Left lung (tissue), 10 donors: ENCODE data around the gene SLX4IP. TPM values are rescaled to one million over a fixed set of nuclear protein-coding genes. Genes with fewer than 3 reads are reported as not detected.

Source experiments
- ATAC-seq: fragments of 200-7000 bp; cut with Tn5 transposase; one replicate; pipeline ENCODE4 v1.9.1; 2020; ENCODE audit warnings: moderate library complexity
- DNase-seq, 4 donors: peaks; one replicate each; pipeline ENCODE4 v3.0.0-alpha.2; 2013 to 2020
- H3K27ac ChIP-seq, 2 donors: fragments of 200-600 bp; sonication (generic) in 1 of 2; one replicate each; pipeline versions ENCODE4 v1.5.0 to v1.8.0; 2020 to 2021
- H3K27me3 ChIP-seq, 2 donors: fragments of 200-600 bp; sonication (generic) in 1 of 2; one replicate each; pipeline versions ENCODE4 v1.5.0 to v1.8.0; 2020 to 2021
- H3K36me3 ChIP-seq, 2 donors: fragments of 200-600 bp; sonication (generic) in 1 of 2; one replicate each; pipeline versions ENCODE4 v1.5.0 to v1.8.0; 2020 to 2021
- H3K4me1 ChIP-seq, 2 donors: fragments of 200-600 bp; one replicate each; pipeline ENCODE4 v1.8.0; 2021
- H3K4me3 ChIP-seq, 2 donors: fragments of 200-600 bp; sonication (generic) in 1 of 2; one replicate each; pipeline versions ENCODE4 v1.5.0 to v1.8.0; 2020 to 2021; ENCODE audit warnings: mild to moderate bottlenecking in 1 of 2
- H3K9me3 ChIP-seq, 2 donors: fragments of 200-600 bp; sonication (generic) in 1 of 2; one replicate each; pipeline versions ENCODE4 v1.5.0 to v1.8.0; 2020 to 2021
- intact Hi-C, 2 donors: fragments of 100-400 bp; cut with DNase I; formaldehyde crosslinking; loops; one replicate each; pipeline versions ENCODE4 v1.11.2 to v1.14.2; 2022
- microRNA-seq, 2 donors: library from miRNA; unstranded; fragments of <30 nt; microRNA quantifications; one replicate each; pipeline ENCODE4, GENCODE V29; 2019
- polyA plus RNA-seq, 6 donors: library from polyadenylated mRNA; unstranded; fragments of 120-200 nt; gene quantifications; one replicate each; pipeline ENCODE4 v1.2.1, GENCODE V29; 2013; ENCODE audit not compliant: insufficient read length in 6 of 6
- total RNA-seq, 2 donors: library from RNA; stranded (reverse); fragmentation: NEBNext Ultra II Directional; extraction: Animal tissue kit (Norgen Biotek cat#: 25700); gene quantifications; one replicate each; pipeline ENCODE4 v1.2.1, GENCODE V29; 2021
- TF ChIP-seq, protein P1 (sequence below), 2 donors: fragments of 200-600 bp; sonication (generic) in 1 of 2; IDR thresholded peaks; one replicate each; pipeline versions ENCODE4 v1.5.0 to v1.8.0; 2021; ENCODE audit warnings: antibody characterized with exemption in 2 of 2
- donor health status: DM: no; HTN: yes; CAD: no.
- donor health status: DM: no; HTN: no; CAD: no.

The SLX4IP gene
- total and polyA plus RNA-seq, 8 donors, result 6.0 to 12.3 (median 10.3) TPM

- peak; percentile 65 for ATAC-seq
- DNase-seq, result peak; percentile 73 to 94 (median 85)
- H3K27ac ChIP-seq, result peak overlapping the region; percentile 98 to 99
- H3K27me3 ChIP-seq, result peaks cover 0 to 11% of the 10 kb centered on the region in 2 donors
- intact Hi-C loops, result loop anchor here in 1 of 2 donors (10.0 kb wide), 2 partner anchors 540 to 590 kb away; no protein-coding TSS in a partner anchor
- peaks cover 9 to 42% of the 10 kb centered on the region in 2 donors for H3K4me1 ChIP-seq
- TF ChIP-seq, protein P1, sequence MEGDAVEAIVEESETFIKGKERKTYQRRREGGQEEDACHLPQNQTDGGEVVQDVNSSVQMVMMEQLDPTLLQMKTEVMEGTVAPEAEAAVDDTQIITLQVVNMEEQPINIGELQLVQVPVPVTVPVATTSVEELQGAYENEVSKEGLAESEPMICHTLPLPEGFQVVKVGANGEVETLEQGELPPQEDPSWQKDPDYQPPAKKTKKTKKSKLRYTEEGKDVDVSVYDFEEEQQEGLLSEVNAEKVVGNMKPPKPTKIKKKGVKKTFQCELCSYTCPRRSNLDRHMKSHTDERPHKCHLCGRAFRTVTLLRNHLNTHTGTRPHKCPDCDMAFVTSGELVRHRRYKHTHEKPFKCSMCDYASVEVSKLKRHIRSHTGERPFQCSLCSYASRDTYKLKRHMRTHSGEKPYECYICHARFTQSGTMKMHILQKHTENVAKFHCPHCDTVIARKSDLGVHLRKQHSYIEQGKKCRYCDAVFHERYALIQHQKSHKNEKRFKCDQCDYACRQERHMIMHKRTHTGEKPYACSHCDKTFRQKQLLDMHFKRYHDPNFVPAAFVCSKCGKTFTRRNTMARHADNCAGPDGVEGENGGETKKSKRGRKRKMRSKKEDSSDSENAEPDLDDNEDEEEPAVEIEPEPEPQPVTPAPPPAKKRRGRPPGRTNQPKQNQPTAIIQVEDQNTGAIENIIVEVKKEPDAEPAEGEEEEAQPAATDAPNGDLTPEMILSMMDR (IDR thresholded peaks at IDR 0.05), result peak; percentile 86 to 90
- peak overlapping the region; percentile 73 to 82 for H3K4me3 ChIP-seq
- H3K36me3 ChIP-seq, result no peaks in the 10 kb centered on the region
- no peaks in the 10 kb centered on the region for H3K9me3 ChIP-seq
These were observed 239.8 kb downstream of the SLX4IP start for GRCh38 chr20:10674684-10675449.

- H3K4me3 ChIP-seq, result peak overlapping the region; percentile 73 to 82
- H3K36me3 ChIP-seq, result no peaks in the 10 kb centered on the region
- H3K4me1 ChIP-seq, result peaks cover 9 to 36% of the 10 kb centered on the region in 2 donors
- no peak for DNase-seq
- TF ChIP-seq, protein P1 (IDR thresholded peaks at IDR 0.05), result no peak
- H3K9me3 ChIP-seq, result no peaks in the 10 kb centered on the region
- no peak for ATAC-seq
- H3K27me3 ChIP-seq, result peaks cover 0 to 11% of the 10 kb centered on the region in 2 donors
- intact Hi-C loops, result loop anchor here in 1 of 2 donors (10.0 kb wide), 2 partner anchors 539 to 589 kb away; no protein-coding TSS in a partner anchor
- peak overlapping the region in 1 of 2 donors; percentile 98 for H3K27ac ChIP-seq
These were observed 240.3 kb downstream of the SLX4IP start for GRCh38 chr20:10675450-10675848.

GRCh38 chr20:10676518-10676917 is 241.4 kb downstream of the SLX4IP start:
- DNase-seq (no peak), ATAC-seq (no peak)
- Histone ChIP-seq H3K4me1 (peaks cover 4 to 25% of the 10 kb centered on the region in 2 donors), H3K9me3 (no peaks in the 10 kb centered on the region), H3K4me3 (no peak overlapping the region), H3K27me3 (peaks cover 0 to 11% of the 10 kb centered on the region in 2 donors), H3K27ac (no peak overlapping the region), H3K36me3 (no peaks in the 10 kb centered on the region)
- intact Hi-C loops, result loop anchor here in 1 of 2 donors (10.0 kb wide), 2 partner anchors 538 to 588 kb away; no protein-coding TSS in a partner anchor
- TF ChIP-seq, protein P1 (IDR thresholded peaks at IDR 0.05), result no peak

Small RNA genes within 50 kb of the gene (microRNA-seq; reads per million reads assigned to microRNA genes)
- gene MIR6870, result 0.27 to 0.34 reads per million in 2 donors

Other genes with a start within 250 kb of the SLX4IP start
- gene SNAP25, start 216.5 kb upstream of the SLX4IP start, total RNA-seq, result 1 to 10 TPM; 1.5 to 3.7 TPM
- 10 to 100 TPM in 3 of 6 donors, 1 to 10 TPM in 3; 5.3 to 11.7 (median 9.1) TPM for gene SNAP25, start 216.5 kb upstream of the SLX4IP start, polyA plus RNA-seq
- gene MKKS, start 1.1 kb upstream of the SLX4IP start, total RNA-seq, result 10 to 100 TPM; 13.8 to 19.2 TPM
- gene MKKS, start 1.1 kb upstream of the SLX4IP start, polyA plus RNA-seq, result 10 to 100 TPM; 20.5 to 30.2 (median 25.1) TPM
- gene JAG1, start 238.7 kb downstream of the SLX4IP start, total RNA-seq, result 10 to 100 TPM; 31.2 to 65.0 TPM
- gene JAG1, start 238.7 kb downstream of the SLX4IP start, polyA plus RNA-seq, result 10 to 100 TPM; 49.7 to 70.8 (median 57.8) TPM